CD4-positive, alpha-beta T cell treated with Interleukin-15 for 4 hours (primary cell): ENCODE data around the gene EBLN2.

Experiments
- DNase-seq: peaks from one replicate; pipeline ENCODE4 v3.0.0-alpha.2; 2020; ENCODE audit warnings: low spot score

Gene EBLN2

GRCh38 chr3:73107676-73108187, 46.3 kb downstream of the EBLN2 start:
- no peak for DNase-seq

- no peak for DNase-seq
Observed at GRCh38 chr3:73108750-73109149, 47.3 kb downstream of the EBLN2 start.

GRCh38 chr3:73110530-73110929, 49.1 kb downstream of the EBLN2 start:
- no peak for DNase-seq
